ENCODE measurements around the gene LDHAL6B. TPM values are rescaled to one million over a fixed set of nuclear protein-coding genes. Genes with fewer than 3 reads are reported as not detected.

LDHAL6B gene
- total and polyA plus RNA-seq, 2 donors from 2014 or later = not detected

- Histone ChIP-seq H3K27ac (ENCODE audit: low read depth in 2 of 2, low read length in 2 of 2) (no peak overlapping the region), H3K9me3 (ENCODE audit: control insufficient read depth in 2 of 3, insufficient read depth in 1 of 3, low read length in 3 of 3) (no peaks in the 10 kb centered on the region), H3K36me3 (ENCODE audit: control insufficient read depth in 2 of 3, insufficient read depth in 3 of 3, low read length in 3 of 3) (peaks cover 0 to 4% (median 3%) of the 10 kb centered on the region in 3 donors), H3K4me1 (ENCODE audit: control insufficient read depth in 2 of 3, insufficient read depth in 2 of 3, low read depth in 1 of 3, low read length in 3 of 3) (peaks cover 0 to 9% (median 8%) of the 10 kb centered on the region in 3 donors), H3K4me3 (ENCODE audit: low read length in 3 of 3) (no peak overlapping the region), H3K27me3 (ENCODE audit: control insufficient read depth, insufficient read depth, low read length) (no peaks in the 10 kb centered on the region), H3K9ac (ENCODE audit: low read length in 3 of 3) (no peak overlapping the region)
- TF ChIP-seq CTCF (IDR thresholded peaks at IDR 0.05; ENCODE audit: borderline replicate concordance, extremely low read depth, insufficient read depth) = no peak
- intact Hi-C loops (cut with DNase I) = no loop called here
- FAIRE-seq (no peak), DNase-seq (no peak)
These were observed 35.6 kb upstream of the LDHAL6B start for GRCh38 chr15:59171067-59171397.

GRCh38 chr15:59172289-59172901, 34.2 kb upstream of the LDHAL6B start:
- H3K9ac ChIP-seq (ENCODE audit: low read length in 3 of 3) = no peak overlapping the region
- no peak for DNase-seq
- intact Hi-C loops (cut with DNase I) = no loop called here
- H3K4me3 ChIP-seq (ENCODE audit: low read length in 3 of 3) = no peak overlapping the region
- H3K9me3 ChIP-seq (ENCODE audit: control insufficient read depth in 2 of 3, insufficient read depth in 1 of 3, low read length in 3 of 3) = no peaks in the 10 kb centered on the region
- TF ChIP-seq CTCF (IDR thresholded peaks at IDR 0.05; ENCODE audit: borderline replicate concordance, extremely low read depth, insufficient read depth) = no peak
- H3K27me3 ChIP-seq (ENCODE audit: control insufficient read depth, insufficient read depth, low read length) = no peaks in the 10 kb centered on the region
- no peak overlapping the region for H3K27ac ChIP-seq (ENCODE audit: low read depth in 2 of 2, low read length in 2 of 2)
- peaks cover 0 to 4% (median 3%) of the 10 kb centered on the region in 3 donors for H3K36me3 ChIP-seq (ENCODE audit: control insufficient read depth in 2 of 3, insufficient read depth in 3 of 3, low read length in 3 of 3)
- H3K4me1 ChIP-seq (ENCODE audit: control insufficient read depth in 2 of 3, insufficient read depth in 2 of 3, low read depth in 1 of 3, low read length in 3 of 3) = peaks cover 0 to 9% (median 8%) of the 10 kb centered on the region in 3 donors
- no peak for FAIRE-seq

- TF ChIP-seq CTCF (IDR thresholded peaks at IDR 0.05; ENCODE audit: borderline replicate concordance, extremely low read depth, insufficient read depth) = no peak
- Histone ChIP-seq H3K9me3 (ENCODE audit: control insufficient read depth in 2 of 3, insufficient read depth in 1 of 3, low read length in 3 of 3) (no peaks in the 10 kb centered on the region), H3K27me3 (ENCODE audit: control insufficient read depth, insufficient read depth, low read length) (no peaks in the 10 kb centered on the region), H3K4me3 (ENCODE audit: low read length in 3 of 3) (no peak overlapping the region), H3K36me3 (ENCODE audit: control insufficient read depth in 2 of 3, insufficient read depth in 3 of 3, low read length in 3 of 3) (peaks cover 0 to 11% (median 6%) of the 10 kb centered on the region in 3 donors), H3K27ac (ENCODE audit: low read depth in 2 of 2, low read length in 2 of 2) (no peak overlapping the region), H3K9ac (ENCODE audit: low read length in 3 of 3) (no peak overlapping the region), H3K4me1 (ENCODE audit: control insufficient read depth in 2 of 3, insufficient read depth in 2 of 3, low read depth in 1 of 3, low read length in 3 of 3) (peaks cover 0 to 9% (median 8%) of the 10 kb centered on the region in 3 donors)
- no peak for DNase-seq
- FAIRE-seq = no peak
- intact Hi-C loops (cut with DNase I) = no loop called here
These were observed 33.4 kb upstream of the LDHAL6B start for GRCh38 chr15:59173194-59173593.
